Kidney (tissue), 14 donors: Measurements from ENCODE around the gene CAMTA1. TPM values are rescaled to one million over a fixed set of nuclear protein-coding genes. Genes with fewer than 3 reads are reported as not detected.

ENCODE experiments used
- DNase-seq, 5 donors: peaks; one replicate each; pipeline ENCODE4 v3.0.0-alpha.2; 2013 to 2020
- FAIRE-seq: peaks from 2 replicates; lab custom pipeline; 2012; peaks lifted over from hg19 to GRCh38; lab: Jason Lieb, UNC
- H3K27ac ChIP-seq, 2 donors: one replicate each; pipeline ENCODE4 v1.7.0; 2013; ENCODE audit warnings: low read depth in 2 of 2, low read length in 2 of 2, inconsistent platforms in 1 of 2
- H3K27me3 ChIP-seq: one replicate; pipeline ENCODE4 v1.7.1; 2013; ENCODE audit warnings: low read length, inconsistent platforms; ENCODE audit not compliant: control insufficient read depth, insufficient read depth
- H3K36me3 ChIP-seq, 3 donors: one replicate each; pipeline versions ENCODE4 v1.7.0 to v1.7.1; 2013; ENCODE audit warnings: low read length in 3 of 3, control low read depth in 1 of 3, inconsistent platforms in 1 of 3; ENCODE audit not compliant: insufficient read depth in 3 of 3, control insufficient read depth in 2 of 3
- H3K4me1 ChIP-seq, 3 donors: one replicate each; pipeline versions ENCODE4 v1.7.0 to v1.7.1; 2013; ENCODE audit warnings: low read length in 3 of 3, inconsistent platforms in 1 of 3, low read depth in 1 of 3; ENCODE audit not compliant: control insufficient read depth in 2 of 3, insufficient read depth in 2 of 3
- H3K4me3 ChIP-seq, 3 donors: one replicate each; pipeline versions ENCODE4 v1.7.0 to v1.8.1; 2013; ENCODE audit warnings: low read length in 3 of 3, control low read depth in 1 of 3, inconsistent platforms in 1 of 3
- H3K9ac ChIP-seq, 3 donors: one replicate each; pipeline versions ENCODE4 v1.7.0 to v1.7.1; 2013; ENCODE audit warnings: low read length in 3 of 3, control low read depth in 1 of 3, inconsistent platforms in 1 of 3
- H3K9me3 ChIP-seq, 3 donors: one replicate each; pipeline versions ENCODE4 v1.7.0 to v1.7.1; 2013; ENCODE audit warnings: low read length in 3 of 3, control low read depth in 1 of 3, inconsistent platforms in 1 of 3; ENCODE audit not compliant: control insufficient read depth in 2 of 3, insufficient read depth in 1 of 3
- CTCF ChIP-seq: IDR thresholded peaks from 3 replicates; pipeline ENCODE4 v1.5.1; 2012; ENCODE audit warnings: mild to moderate bottlenecking, moderate library complexity, borderline replicate concordance; ENCODE audit not compliant: insufficient read depth; ENCODE audit errors: extremely low read depth
- intact Hi-C: fragments of 100-400 bp; cut with DNase I; formaldehyde crosslinking; loops from one replicate; pipeline ENCODE4 v1.11.1; 2022
- polyA plus RNA-seq: library from polyadenylated mRNA; stranded (reverse); fragments of 350-450 nt; fragmentation: Illumina TruSeq; extraction: RNeasy Lipid Tissue Mini Kit (QIAGEN cat#74804); gene quantifications from one replicate; pipeline ENCODE4 v1.2.3, GENCODE V29; 2014; ENCODE audit warnings: low read depth, low replicate concordance; ENCODE audit not compliant: insufficient read depth
- total RNA-seq: library from RNA; stranded (reverse); fragmentation: NEBNext Ultra II Directional; extraction: Animal tissue kit (Norgen Biotek cat#: 25700); gene quantifications from one replicate; pipeline ENCODE4 v1.2.1, GENCODE V29; 2021
- donor health status: control.
- donor health status: control.
- donor health status: control.
- donor health status: control.
- donor health status: control.
- donor health status: DM: yes; HTN: yes; CAD: no.
- donor health status: Normal renal cell carcinoma (clear cell type).

CAMTA1 gene
- total and polyA plus RNA-seq, 2 donors from 2014 or later: 79.0 to 170 TPM

DNA sequence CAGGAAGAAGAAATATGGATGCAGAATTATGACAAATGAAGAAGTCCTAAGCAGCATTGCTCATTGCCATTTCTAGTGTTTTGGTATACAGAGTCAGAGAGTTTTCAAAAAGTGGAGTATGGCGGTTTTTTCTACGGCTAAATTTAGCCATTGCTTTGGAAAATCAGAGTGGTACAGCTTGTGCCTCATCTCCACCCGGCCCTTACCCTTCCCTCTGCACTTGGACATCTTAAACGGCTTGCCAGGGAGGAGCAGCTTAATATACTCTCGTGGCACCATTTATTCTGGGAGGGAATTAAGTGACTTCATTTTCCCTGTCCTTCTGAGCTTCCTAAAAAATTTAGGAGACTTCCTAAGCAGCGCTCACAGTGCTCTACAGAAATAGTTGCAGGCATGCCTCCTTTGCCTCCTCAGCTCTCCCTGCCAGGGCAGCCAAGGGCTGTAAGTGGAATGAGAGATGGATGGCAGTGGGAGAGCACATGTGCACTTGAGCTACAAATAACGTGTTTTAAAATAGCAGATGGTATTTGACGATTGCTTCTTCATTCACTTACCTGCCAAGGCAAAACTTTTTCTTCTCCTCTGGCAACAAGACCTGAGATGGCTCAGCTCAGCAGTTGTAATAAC lies 934.3 kb downstream of the CAMTA1 start:
- Histone ChIP-seq H3K9me3 (no peaks in the 10 kb centered on the region), H3K4me3 (no peak overlapping the region), H3K27ac (no peak overlapping the region), H3K36me3 (no peaks in the 10 kb centered on the region), H3K27me3 (no peaks in the 10 kb centered on the region), H3K9ac (no peak overlapping the region), H3K4me1 (no peaks in the 10 kb centered on the region)
- no peak for TF ChIP-seq CTCF
- intact Hi-C loops: no loop called here
- FAIRE-seq: no peak
- no peak for DNase-seq

DNA sequence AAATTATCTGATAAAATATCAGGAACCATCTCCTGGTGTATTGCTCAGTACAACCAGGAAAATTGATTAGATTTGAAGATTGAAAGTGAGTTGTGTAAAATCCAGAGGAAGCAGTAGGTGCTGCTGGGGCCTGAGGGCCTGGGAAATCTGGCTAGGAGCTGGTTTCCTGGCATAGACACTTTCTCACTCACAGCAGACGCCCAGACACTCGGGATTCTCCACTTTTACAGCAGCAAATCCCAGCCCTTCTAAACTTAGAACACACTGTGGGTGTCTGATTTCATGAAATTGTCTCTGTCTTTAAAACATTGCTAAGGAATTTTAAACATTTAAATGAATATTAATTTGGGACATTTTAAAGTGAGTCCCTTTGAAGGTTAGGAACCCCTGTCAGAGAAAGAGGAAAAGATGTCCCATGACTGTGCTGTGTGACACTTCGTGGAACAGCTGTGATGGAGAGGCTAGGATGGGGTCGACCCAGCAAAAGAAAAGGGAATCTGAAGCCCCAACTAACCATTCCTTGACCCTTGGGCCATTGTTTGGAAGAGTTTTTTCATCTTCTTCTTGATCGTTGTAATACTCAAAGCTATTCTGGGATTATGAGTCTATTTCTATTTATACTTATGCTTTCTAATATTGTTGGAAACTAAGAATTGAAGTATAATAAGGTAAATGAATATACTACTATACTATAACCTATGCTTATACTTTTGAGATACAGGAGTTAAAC lies 936.9 kb downstream of the CAMTA1 start:
- DNase-seq: no peak
- intact Hi-C loops: no loop called here
- TF ChIP-seq CTCF: no peak
- H3K27ac ChIP-seq: no peak overlapping the region
- no peaks in the 10 kb centered on the region for H3K36me3 ChIP-seq
- no peaks in the 10 kb centered on the region for H3K9me3 ChIP-seq
- H3K4me3 ChIP-seq: no peak overlapping the region
- H3K9ac ChIP-seq: no peak overlapping the region
- H3K27me3 ChIP-seq: no peaks in the 10 kb centered on the region
- peaks cover 0 to 2% (median 0%) of the 10 kb centered on the region in 3 donors for H3K4me1 ChIP-seq
- FAIRE-seq: no peak

DNA sequence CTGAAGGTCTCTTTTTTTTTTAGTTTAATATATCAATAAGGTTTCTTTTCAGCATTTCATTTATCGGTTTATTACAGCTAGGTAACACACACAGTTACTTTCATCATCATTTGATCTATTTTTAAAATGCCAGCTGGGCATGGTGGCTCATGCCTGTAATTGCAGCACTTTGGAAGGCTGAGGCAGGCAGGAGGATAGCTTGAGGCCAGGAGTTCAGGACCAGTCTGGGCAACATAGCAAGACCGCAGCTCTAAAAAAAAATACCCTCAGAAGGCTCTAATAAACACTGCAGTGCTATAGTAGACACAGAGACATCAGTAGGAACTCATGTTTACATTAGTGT lies 937.4 kb downstream of the CAMTA1 start:
- intact Hi-C loops: no loop called here
- Histone ChIP-seq H3K27ac (no peak overlapping the region), H3K4me1 (peaks cover 0 to 2% (median 0%) of the 10 kb centered on the region in 3 donors), H3K36me3 (no peaks in the 10 kb centered on the region), H3K9ac (no peak overlapping the region), H3K27me3 (no peaks in the 10 kb centered on the region), H3K4me3 (no peak overlapping the region), H3K9me3 (no peaks in the 10 kb centered on the region)
- no peak for TF ChIP-seq CTCF
- no peak for FAIRE-seq
- no peak for DNase-seq
